HG03097 (cell line): ENCODE data around the gene SH2D6.
A peak's percentile ranks its signal among the peaks of the same experiment; 100 is the strongest.
"Not testable (repeated sequence)": the region's sequence is repeated elsewhere in the genome, so short reads cannot be mapped to it uniquely, and the experiment has no call there.

Experiments used
- ATAC-seq: cut with Tn5 transposase; IDR thresholded peaks from one replicate; pipeline ENCODE4 v1.9.1; 2021; ENCODE audit not compliant: unreplicated experiment, low FRiP score

The SH2D6 gene

GRCh38 chr2:85397925-85398331, 20.6 kb upstream of the SH2D6 start:
- no peak for ATAC-seq

GRCh38 chr2:85398426-85399182, 19.9 kb upstream of the SH2D6 start:
- no peak for ATAC-seq

DNA sequence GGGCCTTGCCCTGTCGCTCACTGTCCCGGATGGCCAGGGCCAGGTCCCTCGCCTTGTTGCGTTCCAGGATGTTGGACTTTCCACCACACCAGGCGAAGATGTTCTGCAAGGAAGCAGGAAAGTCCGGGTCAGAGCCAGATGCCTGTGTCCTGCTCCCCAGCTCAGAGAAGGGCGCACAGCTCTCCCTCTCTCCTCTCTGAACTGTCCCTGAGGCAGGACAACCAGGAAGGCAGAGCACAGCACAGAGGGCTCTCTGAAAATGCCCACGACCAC, 19.4 kb upstream of the SH2D6 start:
- ATAC-seq = no peak

DNA sequence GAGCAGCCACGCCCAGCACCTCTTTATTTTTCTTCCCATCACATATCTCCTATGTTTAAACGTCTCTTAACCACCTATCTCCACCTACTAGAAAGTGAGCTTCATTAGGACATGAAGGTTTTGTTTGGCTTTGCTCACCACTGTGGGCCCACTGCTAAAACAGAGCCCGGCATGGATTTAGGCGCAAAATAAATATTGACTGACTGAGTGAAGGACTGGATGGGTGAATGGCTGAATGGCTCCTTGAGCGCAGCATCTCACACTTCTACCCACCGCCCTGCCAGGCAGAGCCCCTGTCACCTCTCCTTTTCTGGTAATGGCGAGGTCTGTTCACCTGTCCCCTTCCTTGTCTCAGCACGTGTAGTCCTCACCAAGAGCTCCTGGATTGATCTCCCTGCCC, 18.5 kb upstream of the SH2D6 start:
- no peak for ATAC-seq

- ATAC-seq = no peak
Measured at GRCh38 chr2:85400541-85401463, 17.7 kb upstream of the SH2D6 start.

DNA sequence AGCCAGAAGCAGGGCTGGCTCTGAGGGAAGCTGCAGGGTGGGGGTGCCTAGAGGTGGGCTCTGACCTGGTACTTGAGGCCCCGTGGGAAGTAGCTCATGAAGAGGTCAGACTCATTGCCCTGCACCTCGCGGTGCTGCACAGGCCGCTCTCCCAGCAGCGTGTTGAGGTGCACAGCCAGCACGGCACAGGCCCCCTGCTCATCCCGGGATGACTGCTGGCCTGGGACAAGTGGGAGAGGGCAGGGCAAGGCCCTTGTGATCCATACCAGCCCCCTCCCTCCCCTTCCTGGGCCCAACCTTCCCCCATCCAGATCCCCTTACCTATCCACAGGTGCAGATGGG, 17.1 kb upstream of the SH2D6 start:
- no peak for ATAC-seq

DNA sequence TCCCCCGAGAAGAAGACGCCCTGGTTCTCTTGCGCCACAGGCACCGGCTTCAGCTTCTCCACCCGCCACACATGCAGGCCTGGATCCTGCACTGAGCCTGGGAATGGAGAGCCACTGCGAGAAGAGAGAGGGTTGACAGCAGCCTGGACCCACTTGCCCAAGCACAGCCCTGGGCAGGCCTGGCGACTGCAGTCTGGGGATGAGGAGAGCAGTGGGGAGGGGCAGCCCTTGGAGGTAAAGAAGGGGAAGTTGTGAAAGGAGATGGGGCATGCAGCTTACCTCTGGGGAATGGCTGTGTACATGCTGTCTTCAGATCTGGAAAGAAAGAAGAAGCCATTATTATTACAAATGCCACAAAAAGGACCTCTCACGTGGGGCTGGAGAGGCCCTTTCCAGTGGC, 16.7 kb upstream of the SH2D6 start:
- no peak for ATAC-seq

DNA sequence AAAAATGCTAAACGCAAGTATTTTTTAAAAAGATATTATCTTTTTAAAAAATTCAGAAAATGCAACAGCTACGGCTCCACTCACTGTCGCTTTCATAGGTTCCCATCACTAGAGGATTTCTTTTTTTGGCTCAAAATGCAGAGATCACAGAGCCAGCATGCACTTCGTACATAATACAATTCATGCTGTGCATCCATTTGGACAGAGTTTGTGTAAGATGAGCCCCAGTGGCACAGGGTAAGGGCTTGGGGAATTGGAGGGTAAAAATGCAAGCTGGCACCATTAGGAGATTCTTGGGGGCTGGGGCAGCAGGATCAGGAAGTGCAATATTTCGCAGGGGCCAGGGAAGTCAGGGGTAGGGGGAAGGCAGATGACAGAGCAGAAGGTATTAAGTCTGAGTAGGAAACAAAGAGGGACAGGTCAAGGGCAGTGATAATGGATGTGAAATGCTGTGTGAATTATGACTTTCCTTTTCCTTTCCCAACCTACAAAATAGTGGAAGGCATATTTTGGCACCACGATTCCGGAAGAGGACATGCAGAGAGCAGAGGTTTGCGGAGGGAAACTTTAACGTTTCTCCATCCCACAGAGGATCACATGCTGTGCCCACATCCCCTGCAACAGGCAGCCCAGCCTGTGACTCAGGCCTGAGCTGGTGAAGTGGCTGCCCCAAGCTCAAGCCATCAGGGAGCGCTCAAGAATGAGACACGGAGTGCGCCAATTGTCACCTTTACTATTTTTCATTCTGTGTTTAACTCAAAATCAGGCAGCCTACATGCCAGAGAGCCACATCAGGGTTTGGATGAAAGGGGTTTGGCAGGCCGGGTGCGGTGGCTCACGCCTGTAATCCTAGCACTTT, 13.1 kb upstream of the SH2D6 start:
- ATAC-seq = peak; percentile 63

DNA sequence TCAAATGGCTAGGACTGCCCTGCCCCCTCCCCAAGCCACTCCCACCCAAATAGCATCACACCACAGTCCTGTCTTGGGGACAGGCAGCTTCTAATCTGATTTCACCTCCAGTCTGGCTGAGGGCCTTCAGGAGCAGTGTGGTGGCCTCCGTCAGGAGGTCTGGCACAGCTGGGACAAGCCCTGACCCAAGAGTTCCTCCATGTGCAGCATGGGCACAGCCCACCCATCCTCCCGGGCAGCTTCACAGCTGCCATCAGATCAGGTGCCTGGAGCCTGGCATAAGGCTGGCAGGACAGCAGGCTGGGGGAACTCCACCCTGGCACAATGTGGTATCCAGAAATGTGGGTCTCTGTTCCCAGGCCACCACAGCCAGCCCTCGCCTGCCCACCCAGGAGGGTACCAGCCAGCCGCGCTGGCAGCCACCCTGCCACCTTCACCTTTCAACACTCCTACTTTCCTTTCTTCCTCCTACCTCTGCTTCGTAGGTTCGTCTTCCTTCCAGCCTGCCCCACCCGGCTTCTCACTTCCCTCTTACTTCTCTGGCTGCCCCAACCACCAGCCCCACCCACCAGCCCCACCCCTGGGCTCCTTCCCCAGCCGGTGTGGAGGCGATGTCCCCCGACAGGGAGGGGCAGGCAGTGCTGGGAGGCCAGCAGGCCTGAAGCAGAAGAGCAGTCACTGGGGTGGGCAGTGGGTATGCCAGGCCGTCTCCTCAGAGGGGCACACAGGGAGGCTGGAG, 8.5 kb upstream of the SH2D6 start, which contains the start of gene CAPG:
Gene CAPG (minus strand): TSS at position 522 of the 739 bp plus-strand sequence. CDS start 8,221 bp downstream, outside the sequence.
- ATAC-seq = peak; percentile 42

DNA sequence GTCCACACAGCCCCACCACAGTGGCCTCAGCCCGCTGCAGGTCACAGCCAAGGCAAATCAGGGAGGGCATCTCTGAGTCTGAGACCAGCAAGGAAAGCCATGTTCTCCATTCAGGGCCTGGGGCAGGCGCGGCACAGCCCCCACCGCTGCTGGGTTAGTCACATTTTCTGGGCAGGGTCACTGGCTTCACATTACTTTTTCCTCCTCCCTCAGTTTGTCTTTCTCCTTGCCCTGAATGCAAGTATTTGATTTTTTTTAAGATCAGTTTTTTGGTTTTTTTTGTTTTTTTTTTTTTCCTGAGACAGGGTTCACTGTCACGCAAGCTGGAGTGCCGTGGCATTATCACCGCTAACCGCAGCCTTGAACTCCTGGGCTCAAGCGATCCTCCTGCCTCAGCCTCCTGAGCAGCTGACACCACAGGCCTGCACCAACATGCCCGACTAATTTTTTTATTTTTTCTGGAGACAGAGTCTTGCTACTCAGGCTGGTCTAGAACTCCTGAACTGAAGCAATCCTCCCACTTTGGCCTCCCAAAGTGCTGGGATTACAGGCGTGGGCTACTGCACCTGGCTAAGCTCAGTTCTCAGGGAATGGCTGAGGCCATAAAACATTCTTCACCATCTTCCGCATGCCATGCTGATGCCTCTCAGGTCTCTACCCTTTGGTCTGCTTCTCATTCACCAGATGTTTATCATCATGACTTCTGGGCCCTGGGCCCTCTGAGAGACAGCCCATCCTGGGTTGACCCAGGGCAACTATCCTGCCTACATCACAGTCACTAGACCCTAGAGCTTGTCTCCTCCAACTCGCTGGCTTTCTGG, 7.7 kb upstream of the SH2D6 start:
- ATAC-seq = no peak

DNA sequence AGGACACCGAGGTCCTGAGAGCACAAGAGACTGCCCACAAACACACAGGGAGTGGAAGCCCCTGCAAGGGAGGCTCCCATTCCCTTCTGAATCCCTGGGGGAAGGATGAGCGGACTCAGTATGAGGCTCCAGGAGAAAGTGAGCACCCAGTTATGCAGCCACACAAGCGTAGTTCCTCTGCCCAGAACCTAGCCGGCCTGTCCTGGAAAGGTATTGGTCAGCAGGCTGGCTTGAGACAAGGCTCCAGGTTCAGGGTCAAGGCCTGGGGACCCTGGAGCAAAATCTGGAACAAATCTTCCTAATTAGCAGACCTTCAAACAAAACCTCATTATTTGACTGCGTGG, 7.1 kb upstream of the SH2D6 start:
- ATAC-seq = no peak

GRCh38 chr2:85413592-85414420, 4.7 kb upstream of the SH2D6 start:
- no peak for ATAC-seq

GRCh38 chr2:85414421-85414759, 4.1 kb upstream of the SH2D6 start:
- not testable (repeated sequence) for ATAC-seq

DNA sequence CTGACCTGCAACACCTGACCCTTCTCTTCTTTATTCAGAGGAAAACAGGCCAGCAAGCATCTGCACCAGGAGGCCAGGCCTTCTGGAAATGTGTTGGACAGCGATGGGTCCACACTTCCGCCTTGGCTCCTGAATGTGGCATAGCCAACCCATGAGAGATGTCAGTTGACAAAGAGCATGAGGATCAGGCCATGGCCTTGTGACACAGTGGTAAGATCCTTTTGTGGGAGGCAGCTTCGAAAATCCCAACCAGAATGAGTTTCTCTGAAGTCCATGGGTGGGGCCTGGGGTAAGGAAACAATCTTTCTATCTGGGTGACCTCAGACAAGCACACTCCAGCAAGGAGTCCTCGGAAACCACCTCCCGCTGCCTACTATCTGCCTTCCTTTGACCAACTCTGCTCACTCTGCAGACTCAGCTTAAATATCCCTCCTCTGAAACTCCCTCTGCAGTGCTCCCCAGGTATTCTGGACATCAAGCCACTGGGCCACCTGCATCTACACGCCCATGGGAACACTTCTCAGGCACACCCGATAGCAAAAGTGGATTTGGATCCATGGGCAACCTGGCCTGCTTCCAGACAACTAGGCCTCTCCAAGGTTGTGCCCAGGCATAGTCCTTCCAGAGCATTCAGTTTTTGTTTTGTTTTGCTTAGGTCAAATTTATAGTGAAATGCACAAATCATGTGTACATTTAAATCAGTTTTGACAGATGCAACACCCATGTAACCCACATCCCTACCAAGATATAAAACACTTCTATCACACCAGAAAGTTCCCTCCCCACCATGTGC, 3.6 kb upstream of the SH2D6 start:
- ATAC-seq = no peak

DNA sequence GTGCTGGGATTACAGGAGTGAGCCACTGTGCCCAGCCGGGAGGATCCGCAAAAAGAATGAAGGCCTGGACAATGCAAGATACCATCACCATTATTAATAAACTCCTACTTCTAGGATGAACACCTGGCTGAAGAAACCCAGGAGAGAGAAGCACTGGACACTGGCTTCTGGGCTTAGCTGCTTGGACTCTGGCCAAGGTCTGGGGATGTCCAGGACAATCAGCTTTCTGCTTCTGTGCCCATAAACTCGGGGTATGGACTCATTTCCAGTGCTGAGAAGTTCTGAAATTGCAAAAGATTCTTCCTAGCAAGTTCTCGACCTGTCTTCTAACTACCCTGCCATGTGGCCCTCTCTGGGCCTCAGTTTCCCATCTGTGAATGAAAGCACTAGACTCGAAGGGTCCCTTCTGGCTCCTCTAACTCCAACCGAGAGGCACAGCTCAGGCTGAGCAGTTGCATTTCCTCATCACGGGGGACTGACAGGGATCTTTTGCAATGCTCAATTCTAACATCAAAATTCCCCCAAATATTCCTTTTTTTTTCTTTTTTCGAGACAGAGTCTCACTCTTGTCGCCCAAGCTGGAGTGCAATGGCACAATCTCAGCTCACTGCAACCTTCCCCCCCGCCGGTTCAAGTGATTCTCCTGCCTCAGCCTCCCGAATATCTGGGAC, 2.4 kb upstream of the SH2D6 start:
- no peak for ATAC-seq

GRCh38 chr2:85419009-85419675, 628 bp downstream of the SH2D6 start:
- ATAC-seq = no peak
